OCI-M2 (cell line): ENCODE results near the gene PPP1R14B.

Source experiments
- DNase-seq: peaks from one replicate; lab custom pipeline; 2025; ENCODE audit not compliant: unreplicated experiment; lab: John Stamatoyannopoulos, UW

The PPP1R14B gene

DNA sequence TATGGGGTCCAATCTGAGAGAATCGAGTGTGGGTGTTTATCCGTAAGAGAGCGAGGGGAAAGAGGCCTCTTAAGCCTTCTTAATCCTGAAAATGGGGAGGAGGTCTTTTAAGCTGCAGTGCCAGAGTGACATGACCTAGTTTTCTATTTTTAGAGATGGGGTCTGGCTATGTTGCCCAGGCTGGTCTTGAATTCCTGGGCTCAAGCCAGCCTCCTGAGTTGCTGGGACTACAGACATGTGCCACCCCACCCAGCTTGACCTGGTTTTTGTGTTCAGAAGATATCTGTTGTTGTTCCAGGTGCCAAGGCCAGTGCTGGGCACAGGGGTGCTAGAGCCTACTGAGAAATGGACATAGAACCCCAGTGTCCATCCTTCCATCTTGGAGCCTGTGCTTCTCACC lies 36.3 kb upstream of the PPP1R14B start:
- DNase-seq = no peak

DNA sequence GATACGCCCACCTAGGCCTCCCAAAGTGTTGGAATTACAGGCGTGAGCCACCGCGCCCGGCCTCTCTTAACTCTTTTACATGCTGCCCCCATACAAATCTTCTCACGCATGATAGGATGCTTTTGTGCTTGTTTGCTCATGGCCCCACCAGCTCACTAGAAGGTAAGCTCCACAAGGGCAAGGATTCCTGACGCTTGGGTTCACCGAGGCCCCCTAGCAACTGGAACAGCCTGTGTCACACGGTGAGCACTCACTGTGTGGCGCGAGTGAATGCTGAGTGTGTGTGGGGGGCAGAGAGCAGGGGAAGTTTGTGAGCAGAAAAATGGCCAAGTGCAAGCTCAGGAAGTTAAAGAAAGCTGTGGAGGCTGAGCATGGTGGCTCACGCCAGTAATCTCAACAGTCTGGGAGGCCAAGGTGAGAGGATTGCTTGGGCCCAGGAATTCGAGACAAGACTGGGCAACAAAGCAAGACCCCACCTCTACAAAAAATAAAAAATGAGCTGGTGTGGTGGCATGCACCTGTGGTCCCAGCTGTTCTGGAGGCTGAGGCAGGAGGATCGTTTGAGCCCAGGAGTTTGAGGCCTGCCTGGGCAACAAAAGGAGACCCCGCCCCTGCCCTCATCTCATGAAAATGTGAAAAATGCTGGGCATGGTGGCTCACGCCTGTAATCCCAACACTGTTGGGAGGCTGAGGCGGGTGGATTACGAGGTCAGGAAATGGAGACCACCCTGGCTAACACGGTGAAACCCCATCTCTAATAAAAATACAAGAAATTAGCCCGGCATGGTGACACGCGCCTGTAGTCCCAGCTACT lies 35.4 kb upstream of the PPP1R14B start:
- DNase-seq = no peak

DNA sequence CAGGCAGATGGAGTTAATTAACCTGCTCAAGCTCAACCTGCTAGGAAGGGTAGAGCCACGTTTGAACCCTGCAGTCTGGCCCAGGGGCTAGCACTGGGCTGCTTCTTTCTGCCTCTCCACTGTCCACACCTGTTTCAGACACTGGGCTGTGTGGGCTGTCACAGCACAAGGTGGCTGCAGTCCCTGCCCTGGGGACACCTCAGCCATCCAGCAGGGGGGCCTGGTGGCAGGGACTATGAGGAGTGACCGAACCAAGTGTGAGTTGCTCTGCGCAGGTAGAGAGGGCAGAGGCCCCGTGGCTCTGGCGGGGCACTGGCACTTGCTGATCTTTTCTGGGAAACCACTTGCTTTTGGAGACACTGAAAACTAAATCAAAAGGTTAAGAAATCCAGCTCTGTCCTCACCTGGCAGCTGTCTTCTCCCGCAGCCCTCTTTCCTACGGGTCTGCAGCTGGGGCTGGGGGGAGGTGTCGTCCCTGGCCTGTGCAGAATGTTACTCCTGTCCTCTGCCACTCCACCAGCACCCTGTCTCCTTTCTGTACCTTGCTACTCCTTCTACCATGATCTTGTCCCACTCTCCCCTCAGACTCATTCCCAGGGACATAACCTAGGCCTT lies 31.9 kb upstream of the PPP1R14B start:
- DNase-seq = no peak

DNA sequence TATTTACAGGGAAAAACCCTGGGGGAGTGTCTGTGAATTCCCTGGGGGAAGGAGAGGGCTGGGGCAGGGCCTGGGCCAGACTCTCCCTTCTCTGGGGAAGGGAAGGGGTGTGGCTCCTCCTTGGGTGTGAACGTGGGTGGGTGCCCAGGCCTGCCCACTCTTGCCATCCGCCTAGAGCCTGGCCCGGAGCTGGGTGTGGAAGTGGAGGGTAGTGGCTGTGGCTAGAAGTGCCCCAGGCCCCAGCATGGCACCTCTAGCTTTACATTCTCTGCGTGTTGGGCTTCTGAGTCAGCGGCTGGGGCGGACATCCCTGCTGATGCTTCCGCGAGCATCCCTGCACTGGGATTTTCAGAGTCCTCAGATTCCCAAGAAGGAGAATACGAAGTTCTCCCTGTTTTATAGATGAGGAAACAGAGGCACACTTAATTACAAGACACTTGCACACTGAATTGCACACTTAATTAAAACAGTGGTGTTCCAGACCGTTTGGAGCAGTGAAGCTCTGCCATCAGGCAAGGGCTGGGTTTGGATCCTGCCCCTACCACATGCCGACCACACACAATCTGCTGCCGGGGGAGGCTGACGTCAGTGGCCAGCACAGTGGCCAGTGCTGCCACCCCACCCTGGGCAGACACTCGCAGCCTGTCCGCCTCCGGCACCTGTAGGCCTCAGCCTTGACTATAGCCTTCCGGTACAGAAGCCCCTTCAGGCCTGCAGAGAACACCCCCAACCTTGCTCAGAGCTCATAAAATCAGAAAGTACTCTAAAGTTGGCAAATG lies 30.1 kb upstream of the PPP1R14B start:
- DNase-seq = no peak

DNA sequence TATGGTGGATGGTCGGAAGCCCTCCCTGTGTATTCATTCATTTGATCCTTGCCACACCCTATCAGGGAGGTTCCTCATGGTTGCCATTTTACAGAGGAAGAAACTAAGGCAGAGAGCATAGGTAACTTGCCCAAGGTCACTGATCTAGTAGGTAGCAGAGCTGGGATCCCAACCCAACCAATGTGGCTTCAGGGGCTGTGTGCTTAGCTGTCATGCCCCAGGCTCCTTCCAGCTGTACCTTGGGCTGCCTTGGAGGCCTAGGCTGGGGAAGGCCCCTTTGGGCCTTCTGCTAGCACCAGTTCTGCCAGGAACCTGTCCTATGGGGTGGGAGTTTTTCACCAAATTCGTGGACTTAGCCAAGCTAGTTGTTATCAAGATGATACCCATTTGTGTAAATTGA lies 29.1 kb upstream of the PPP1R14B start:
- DNase-seq = no peak

DNA sequence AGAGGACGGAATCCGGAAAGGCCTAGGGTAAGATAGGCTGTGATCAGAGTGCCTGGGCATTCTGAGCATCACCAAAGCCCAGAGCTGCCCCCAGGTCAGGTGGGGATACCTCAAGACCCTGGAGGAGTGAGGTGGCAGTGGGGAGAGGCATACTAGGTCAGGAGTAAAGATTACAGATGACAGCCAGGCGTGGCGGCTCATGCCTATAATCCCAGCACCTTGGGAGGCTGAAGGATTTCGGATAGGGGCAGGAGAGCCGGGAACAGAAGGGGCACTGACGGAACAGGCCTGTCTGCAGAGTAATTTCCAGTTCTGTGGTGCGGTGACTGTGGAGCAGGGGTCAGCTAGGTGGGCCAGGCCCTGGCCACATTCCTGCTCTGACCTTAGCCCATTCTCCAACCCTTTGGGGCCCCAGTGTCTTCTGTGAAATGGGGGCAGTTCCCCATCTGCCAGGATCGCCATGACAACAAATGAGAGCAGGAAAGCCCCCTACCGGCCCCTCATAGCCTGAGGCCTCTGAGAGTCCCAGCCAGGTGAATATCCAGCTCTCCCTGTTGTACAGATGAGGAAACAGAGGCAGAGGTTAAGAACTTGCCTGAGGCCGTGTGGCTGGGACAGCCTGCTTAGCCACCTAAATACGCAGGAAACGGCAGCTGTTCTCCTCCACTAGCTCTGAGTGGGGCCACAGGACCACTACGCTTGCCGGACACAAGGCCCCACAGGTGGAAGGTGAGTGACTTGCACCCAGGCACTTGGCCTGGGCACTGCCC lies 28.5 kb upstream of the PPP1R14B start:
- no peak for DNase-seq

DNA sequence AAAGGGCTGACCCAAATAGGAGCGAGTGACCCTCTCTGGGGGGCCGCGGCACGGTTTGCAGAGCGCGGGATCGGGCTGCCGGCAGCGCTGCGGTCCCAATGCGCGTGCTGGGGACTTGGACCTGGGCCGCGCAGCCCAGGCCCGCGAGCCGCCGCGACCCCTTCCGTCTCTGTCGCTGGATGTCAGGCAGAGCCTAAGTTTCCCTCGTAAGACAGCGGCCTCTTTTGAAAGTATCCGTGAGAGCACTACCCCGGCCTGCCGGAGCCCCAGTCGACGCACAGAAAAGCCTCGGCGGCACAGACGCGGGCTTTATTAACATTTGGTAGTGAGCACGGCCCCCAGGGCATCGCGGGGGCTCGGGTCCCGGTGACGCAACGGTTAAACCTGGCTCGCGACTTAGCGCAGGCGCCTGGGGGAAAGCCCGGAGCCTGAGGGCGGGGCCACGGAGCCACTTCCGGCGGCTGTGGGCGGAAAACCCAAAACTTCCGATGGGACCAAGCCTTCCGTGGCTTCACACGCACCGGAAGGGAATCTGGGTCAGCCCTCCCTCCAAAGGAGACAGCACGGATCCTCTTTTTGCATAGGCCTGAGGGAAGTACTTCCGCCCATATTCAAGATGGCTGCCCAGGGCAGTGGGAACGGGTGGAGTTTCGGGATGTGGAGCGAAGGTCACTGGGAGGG lies 22.9 kb upstream of the PPP1R14B start:
- peak; percentile 76 for DNase-seq

DNA sequence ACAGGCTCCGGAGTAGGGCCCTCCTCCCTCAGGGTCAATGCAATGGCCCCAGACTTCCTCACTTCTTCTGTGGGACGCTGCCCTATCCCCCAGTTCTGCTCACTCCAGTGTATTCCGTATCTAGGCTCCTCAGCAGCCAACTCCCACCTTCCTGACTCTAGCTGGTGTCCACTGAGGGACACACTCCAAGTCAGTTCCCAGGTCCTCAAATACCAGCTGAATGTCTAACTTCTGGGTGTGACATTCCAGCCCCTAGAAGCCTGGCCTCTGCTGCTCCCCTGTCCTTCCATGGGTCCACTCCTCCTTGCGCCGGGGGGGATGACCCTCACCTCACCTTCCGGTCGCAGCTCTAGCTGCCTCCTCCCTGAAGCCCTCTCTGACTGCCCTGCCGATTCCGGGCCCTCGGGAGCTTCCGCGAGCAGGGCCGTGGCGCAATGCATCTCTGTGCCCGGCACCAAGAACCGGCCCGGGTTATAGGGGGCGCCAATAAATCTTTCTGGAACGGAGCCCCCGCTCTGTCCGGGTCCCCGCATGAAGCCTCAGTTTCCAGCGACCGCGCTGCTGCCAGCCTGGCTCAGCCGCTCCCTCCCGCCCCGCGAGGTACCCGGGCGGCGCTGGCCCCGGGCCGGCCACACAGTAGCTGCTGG lies 22.3 kb upstream of the PPP1R14B start:
- DNase-seq = no peak

DNA sequence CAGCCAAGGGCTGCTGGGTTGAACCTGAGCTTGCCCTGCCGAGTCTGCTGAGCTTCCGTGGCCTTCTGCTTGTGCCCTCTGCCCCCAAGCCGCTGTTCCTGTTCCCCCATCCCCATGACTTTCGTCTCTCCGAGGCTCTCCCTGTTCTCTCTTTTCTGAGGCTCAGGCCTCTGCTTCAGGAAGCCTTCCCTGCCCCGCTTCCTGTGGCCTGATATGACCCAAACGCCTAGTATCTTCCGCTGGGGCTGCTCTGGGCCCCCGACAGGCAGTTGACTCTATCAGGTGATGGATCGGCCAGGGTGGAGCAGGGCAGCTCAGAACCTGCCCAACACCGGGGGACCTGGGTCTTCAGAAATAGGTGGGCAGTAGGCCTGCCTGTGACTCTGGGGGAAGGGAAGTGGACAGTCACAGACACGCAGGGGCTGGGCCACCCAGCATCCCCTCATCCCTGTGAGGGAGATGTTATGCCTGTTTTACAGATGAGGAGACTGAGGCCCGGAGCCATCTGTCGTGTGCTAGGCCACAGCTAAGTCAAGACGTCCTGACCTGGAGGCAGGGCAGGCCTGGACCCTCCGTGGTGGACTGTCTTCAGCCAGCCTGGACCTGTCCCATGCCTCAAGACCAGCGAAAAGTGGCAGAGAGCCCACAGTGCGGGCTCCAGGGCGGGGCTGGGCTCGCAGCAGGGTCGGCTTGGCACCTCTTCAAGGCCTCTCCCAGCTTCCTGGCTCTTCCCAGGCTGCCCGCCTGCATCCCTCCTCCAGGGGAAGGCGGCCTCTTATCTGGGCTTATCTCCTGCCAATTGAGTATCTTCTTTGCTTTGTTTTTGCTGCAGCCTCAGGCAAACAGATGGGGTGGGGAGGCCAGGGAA lies 21.5 kb upstream of the PPP1R14B start:
- DNase-seq = no peak

DNA sequence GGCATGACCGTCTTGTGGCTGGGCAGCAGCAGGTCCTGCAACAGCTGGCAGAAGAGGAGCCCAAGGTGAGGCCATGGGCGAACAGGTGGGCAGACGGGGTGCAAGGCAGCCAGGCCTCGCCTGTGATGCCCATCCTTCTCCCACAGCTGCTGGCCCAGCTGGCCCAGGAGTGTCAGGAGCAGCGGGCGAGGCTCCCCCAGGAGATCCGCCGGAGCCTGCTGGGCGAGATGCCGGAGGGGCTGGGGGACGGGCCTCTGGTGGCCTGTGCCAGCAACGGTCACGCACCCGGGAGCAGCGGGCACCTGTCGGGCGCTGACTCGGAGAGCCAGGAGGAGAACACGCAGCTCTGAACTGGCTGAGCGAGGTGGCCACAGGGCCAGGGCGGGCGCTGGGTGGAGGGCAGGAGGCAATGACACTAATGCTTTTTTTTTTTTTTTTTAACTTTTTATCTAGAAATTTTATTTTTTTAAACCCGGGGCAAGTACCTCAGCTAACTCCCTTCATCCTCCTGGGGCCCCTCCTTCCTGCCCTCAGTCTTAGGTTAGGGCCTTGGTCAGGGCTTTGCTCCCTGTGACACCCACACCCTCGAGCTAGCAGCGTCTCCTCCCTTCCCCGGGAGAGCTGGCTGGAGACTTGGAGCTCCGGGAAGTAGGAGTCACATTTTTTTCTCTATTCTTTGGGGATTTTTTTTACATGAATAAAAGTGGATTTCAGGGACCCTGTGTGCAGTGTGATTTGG lies 20.6 kb upstream of the PPP1R14B start:
- no peak for DNase-seq

DNA sequence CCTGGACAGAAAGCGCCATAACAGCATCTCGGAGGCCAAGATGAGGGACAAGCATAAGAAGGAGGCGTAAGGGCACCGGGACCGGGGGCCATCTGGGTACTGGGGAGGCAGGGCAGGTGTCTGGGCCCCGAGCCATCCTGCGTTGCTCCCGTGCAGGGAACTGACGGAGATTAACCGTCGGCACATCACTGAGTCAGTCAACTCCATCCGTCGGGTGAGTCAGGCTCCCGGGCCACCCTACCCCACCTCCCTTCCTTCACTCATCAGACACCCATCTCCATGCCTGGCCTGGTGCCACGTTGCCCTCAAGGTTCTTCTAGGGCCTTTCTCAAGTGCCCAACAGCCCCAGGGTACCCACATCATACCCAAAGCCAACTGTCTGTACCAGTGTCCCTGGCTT lies 19.6 kb upstream of the PPP1R14B start:
- DNase-seq = no peak

DNA sequence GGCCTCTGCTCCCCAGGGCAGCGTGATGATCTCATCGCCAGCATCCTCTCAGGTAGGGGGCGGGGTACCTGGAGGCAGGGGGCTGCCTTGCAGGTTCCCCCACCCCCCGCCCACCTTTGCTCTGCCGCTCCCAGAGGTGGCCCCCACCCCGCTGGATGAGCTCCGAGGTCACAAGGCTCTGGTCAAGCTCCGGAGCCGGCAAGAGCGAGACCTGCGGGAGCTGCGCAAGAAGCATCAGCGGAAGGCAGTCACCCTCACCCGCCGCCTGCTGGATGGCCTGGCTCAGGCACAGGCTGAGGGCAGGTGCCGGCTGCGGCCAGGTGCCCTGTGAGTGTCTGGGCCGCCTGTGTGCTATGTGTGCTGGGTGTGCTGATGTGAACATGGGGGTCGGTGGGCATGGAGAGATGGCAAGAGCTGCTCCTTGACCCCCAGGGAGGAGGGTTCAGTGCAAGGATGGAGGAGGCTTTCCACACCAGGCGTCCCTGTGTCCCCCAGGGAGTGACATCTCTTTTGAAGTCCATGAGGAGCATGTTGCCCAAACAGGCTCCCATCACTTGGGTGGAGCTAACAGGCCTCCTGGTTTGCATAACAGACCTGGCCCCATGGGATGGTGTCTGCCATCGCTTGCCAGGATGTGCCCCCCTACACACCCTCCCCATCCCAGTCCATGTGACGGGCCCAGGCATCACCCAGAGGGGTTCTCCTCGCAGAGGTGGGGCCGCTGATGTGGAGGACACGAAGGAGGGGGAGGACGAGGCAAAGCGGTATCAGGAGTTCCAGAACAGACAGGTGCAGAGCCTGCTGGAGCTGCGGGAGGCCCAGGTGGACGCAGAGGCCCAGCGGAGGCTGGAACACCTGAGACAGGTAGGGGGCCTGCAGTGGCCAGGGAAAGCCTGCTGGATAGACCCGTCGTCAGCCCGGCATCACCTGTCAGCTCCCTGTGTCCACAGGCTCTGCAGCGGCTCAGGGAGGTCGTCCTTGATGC lies 18.7 kb upstream of the PPP1R14B start:
- DNase-seq = no peak

DNA sequence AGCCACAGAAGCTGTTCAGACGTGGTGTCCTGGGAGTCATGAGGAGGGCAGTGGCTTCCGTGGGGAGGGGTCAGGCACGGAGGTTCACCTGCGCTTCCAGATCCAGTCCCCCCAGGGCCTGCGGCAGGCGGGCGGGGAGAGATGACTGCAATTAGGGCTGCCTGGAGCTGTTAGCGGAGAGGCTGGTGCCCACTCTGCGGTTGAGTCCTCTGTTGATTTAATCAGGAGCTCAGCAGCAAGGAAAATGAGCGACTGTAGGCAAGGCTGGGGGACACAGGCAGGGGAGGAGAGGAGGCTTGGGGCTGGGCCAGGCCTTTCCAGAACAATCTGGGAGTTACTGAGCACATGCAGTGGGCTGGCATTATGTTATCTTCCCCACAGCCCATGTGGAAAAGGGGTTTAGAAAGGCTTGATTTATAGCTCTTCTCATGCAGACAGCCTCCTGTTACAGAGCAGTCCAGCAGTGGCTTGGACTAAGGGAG lies 17.7 kb upstream of the PPP1R14B start:
- DNase-seq = no peak

DNA sequence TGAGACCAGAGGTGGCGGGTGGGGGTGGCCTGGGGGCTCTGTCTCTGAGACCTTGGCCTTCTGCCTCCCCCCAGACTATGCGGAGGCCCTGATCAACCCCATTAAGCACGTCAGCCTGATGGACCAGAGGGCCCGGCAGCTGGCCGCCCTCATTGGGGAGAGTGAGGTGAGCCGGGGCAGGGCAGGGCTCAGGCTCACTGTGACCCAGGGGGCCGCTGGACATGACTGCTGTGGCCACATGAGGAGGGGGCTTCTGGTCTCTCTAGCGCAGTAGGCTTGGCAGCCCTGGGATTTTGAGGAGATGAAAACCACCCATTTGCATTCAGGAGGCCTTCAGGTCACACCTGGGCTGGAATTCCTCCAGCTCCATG lies 17.2 kb upstream of the PPP1R14B start:
- DNase-seq = no peak

DNA sequence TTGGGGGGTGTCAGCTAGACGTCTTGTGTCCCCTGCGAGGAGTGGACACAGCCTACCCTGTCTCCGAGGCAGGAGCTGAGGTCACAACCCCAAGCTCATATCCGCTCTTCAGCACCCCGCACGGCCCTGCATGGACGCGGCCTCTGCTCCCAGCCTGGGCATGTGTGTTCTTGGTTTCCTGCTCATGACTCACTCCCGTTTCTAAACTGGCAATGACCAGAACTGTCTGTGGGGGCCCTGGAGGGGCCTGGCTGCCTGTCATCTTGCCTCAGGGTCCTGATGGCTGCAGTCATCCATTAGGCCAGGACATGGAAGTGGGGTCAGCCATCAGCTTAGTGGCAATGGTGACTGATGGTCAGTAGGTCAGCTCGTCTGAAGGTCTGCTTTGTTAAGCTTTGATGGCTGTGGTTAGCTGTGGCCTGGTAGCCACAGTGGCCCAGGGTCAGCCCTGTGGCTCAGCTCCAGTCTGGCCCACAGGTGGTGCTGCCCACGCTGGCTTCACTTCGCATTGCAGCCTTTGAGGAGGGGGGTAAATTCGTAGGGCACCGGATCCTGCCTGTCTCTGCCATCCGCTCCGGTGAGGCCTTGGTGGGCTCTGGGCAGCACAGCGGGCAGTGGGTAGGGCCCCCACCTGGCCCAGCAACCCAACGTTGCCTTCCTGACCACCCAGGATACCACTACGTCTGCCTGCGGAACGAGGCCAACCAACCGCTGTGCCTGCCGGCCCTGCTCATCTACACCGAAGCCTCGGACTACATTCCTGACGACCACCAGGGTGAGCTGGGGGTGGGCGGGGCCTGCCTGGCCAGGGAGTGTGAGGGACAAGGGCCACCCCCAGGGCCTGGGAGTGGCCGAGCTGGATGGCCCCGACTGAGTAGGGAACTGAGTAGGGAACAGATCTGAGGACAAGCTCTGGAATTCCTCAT lies 16.5 kb upstream of the PPP1R14B start:
- DNase-seq = no peak

DNA sequence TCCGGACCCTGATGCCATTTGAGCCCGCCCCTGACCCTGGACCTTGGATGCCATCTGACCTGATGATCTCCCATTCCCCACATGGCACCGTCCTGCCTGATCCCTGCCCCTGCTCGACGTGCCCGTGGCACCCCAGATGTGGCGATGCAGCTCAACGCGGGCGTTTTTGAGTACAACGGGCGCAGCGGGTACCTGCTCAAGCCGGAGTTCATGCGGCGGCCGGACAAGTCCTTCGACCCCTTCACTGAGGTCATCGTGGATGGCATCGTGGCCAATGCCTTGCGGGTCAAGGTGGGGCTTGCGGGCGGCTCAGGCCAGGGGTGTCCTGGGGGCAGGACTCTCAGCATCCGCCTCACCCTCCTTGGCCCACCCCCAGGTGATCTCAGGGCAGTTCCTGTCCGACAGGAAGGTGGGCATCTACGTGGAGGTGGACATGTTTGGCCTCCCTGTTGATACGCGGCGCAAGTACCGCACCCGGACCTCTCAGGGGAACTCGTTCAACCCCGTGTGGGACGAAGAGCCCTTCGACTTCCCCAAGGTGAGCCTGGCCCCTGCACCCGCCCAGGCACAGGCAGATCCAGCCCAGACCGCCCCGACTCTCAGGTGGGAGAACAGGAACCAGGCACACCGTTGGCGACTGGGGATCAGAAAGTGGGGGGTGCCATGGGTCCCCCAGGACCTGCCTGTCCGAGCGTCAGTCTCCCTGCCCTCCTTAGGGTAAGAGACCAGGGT lies 15.7 kb upstream of the PPP1R14B start:
- DNase-seq = no peak
